HG03064 (cell line): ENCODE results near the gene CCDC88C.

ENCODE experiments used
- ATAC-seq: cut with Tn5 transposase; IDR thresholded peaks from one replicate; pipeline ENCODE4 v1.9.1; 2021; ENCODE audit warnings: low read depth; ENCODE audit not compliant: unreplicated experiment

Gene CCDC88C

GRCh38 chr14:91333650-91334039 lies 84.0 kb downstream of the CCDC88C start:
- peak; percentile 72 for ATAC-seq

GRCh38 chr14:91332986-91333649 lies 84.5 kb downstream of the CCDC88C start:
- peak; percentile 27 for ATAC-seq

- ATAC-seq, result no peak
Measured at GRCh38 chr14:91332171-91332985, 85.2 kb downstream of the CCDC88C start.

- ATAC-seq, result no peak
Measured at GRCh38 chr14:91331721-91332120, 85.9 kb downstream of the CCDC88C start.

- ATAC-seq, result no peak
Measured at GRCh38 chr14:91330856-91331255, 86.8 kb downstream of the CCDC88C start.

GRCh38 chr14:91330096-91330696 lies 87.4 kb downstream of the CCDC88C start:
- ATAC-seq, result no peak

- no peak for ATAC-seq
Measured at GRCh38 chr14:91329486-91330014, 88.1 kb downstream of the CCDC88C start.

GRCh38 chr14:91328313-91329050 lies 89.1 kb downstream of the CCDC88C start:
- no peak for ATAC-seq

- ATAC-seq, result no peak
Measured at GRCh38 chr14:91327661-91328312, 89.8 kb downstream of the CCDC88C start.

- no peak for ATAC-seq
Measured at GRCh38 chr14:91327250-91327595, 90.4 kb downstream of the CCDC88C start.

- no peak for ATAC-seq
Measured at GRCh38 chr14:91326514-91327249, 90.9 kb downstream of the CCDC88C start.

- no peak for ATAC-seq
Measured at GRCh38 chr14:91324606-91325575, 92.7 kb downstream of the CCDC88C start.

- peak; percentile 55 for ATAC-seq
Measured at GRCh38 chr14:91323671-91324605, 93.7 kb downstream of the CCDC88C start.

GRCh38 chr14:91323031-91323430 lies 94.6 kb downstream of the CCDC88C start:
- no peak for ATAC-seq

- ATAC-seq, result no peak
Measured at GRCh38 chr14:91322623-91323022, 95.0 kb downstream of the CCDC88C start.

- ATAC-seq, result no peak
Measured at GRCh38 chr14:91321131-91321530, 96.5 kb downstream of the CCDC88C start.

- no peak for ATAC-seq
Measured at GRCh38 chr14:91320266-91320665, 97.4 kb downstream of the CCDC88C start.
